NCI-H69 (cell line): ENCODE results near the gene CDX1.

Experiments
- DNase-seq: peaks from one replicate; lab custom pipeline; 2025; lab: John Stamatoyannopoulos, UW

Gene CDX1

DNA sequence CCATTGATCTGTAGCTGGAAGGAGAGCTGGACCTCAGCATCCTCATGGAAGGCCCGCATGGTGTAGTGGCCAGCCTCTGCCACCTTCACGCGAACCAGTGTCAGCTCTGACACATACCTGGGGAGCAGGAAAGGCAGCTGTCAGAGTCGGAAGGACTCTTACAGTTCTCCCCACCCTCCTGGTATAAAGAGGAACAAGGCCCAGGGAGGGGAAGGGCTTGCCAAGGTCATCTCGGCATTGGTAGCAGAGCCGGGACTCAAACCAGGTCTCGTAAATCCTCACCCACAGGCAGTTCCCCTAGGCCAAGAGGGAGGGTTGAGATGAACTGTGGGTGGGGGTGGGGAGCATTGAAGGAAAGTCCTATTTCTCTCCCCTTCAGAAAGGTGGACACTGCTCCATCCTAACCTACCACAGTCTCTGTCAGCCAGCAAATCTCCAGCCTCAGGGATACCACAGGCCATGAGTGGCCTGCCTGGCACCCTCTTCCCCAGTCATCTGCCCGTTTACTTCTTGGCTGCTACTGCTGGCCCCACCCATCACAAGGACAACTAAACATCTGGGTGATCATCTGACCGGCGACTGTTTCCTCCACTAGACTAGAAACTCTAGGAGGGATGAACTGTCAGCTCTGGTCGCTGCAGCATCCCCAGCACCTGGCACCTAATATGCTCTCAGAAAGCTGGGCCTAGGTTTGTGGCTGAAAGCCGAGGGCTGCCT lies 34.4 kb upstream of the CDX1 start:
- DNase-seq: no peak

DNA sequence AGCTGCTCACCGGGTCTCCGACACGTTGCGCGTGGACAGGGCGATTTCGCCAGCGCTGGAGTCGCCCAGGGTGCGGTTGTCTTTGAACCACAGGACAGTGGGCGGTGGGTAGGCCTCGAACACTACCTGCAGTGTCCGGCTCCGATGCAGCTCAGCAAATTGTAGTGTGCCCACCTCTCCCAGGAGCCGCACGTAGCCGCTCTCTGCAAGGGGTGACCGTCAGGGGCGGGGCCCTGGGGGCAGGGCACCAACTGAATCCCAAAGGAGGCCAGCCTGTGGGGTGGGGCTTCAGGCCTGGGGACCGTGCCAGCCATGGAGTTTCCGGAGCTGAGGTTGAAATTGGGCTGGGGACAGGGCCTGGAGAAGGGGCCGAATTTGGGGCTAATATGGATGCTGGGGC lies 33.8 kb upstream of the CDX1 start:
- DNase-seq: no peak

GRCh38 chr5:150133581-150134197 lies 32.9 kb upstream of the CDX1 start:
- DNase-seq: no peak

DNA sequence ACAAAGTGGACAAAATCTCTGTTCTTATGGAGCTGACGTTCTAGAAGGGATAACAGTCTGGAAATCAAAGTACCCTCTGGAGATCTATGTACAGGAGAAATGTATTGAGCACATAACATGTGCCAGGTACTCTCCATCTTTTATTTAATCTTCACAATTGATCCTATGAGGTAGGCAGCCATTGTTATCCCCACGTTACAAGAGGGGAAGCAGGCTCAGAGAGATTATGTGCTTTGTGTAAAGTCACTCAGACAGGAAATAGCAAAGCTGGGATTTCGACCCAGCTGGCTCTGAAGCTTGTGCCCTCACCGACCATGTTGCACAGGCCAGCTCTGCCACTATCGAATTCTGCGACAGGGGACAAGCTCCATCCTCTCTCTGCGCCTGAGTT lies 32.4 kb upstream of the CDX1 start:
- DNase-seq: no peak

GRCh38 chr5:150135557-150136304 lies 30.8 kb upstream of the CDX1 start:
- no peak for DNase-seq

DNA sequence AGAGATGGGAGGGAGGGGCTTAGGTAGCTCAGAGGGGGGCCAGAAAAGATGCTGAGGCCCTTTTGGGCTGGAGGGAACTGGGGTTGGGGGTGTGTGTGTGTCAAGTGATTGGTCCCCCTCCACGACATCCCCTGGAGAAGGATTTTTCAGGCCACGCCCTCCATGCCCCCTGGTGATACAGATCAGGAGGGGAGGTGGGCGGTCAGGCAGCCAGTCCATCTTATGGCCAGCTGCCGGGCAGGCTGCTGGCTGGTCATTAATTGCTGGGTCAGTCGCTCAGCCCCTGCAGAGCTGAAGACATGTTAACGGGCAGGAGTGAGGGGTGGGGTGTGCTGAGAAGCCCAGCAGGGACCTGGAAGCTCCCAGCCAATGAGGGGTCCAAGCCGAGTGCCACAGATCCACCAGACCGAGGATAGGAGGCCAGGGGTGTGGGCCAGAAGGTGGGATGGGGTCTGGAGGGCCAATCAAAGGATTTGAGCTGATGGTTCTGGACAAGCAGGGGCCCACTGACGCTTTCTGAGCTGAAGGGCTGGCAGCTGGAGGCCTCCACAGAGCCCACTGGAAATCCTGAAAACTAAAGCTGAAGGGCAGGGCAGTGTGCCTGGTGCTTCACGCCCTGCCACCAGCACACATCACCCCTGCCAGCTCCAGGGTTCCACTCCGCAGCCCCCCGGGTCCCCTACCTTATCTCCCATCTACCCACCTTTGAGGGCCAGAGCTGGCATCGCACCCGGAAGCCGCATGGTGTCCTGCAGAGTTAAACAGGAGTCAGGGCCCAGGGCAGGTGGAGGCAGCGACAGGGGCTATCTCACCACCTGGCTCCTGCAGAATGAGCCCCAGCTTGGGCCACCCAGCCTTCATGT lies 30.0 kb upstream of the CDX1 start:
- no peak for DNase-seq

GRCh38 chr5:150137168-150137957 lies 29.2 kb upstream of the CDX1 start:
- no peak for DNase-seq

DNA sequence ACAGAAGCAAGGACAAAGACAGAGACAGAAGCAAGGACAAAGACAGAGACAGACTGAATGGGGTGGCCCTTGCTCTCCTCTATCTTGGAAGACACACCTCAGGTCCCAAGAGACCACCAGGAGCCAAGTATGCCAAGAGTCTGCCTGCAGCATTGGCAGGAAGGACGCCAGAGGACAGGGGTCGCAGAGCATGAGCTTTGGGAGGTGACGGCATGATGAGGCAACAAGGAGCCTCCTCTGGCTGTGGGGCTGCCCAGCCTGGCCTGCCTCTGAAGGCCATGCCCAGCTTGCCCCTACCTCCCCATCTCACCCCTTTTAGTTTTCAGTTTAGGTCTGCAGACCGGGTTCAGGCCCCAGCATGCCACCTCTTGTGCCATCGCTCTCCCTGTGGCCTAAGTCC lies 28.6 kb upstream of the CDX1 start:
- DNase-seq: peak; percentile 15

DNA sequence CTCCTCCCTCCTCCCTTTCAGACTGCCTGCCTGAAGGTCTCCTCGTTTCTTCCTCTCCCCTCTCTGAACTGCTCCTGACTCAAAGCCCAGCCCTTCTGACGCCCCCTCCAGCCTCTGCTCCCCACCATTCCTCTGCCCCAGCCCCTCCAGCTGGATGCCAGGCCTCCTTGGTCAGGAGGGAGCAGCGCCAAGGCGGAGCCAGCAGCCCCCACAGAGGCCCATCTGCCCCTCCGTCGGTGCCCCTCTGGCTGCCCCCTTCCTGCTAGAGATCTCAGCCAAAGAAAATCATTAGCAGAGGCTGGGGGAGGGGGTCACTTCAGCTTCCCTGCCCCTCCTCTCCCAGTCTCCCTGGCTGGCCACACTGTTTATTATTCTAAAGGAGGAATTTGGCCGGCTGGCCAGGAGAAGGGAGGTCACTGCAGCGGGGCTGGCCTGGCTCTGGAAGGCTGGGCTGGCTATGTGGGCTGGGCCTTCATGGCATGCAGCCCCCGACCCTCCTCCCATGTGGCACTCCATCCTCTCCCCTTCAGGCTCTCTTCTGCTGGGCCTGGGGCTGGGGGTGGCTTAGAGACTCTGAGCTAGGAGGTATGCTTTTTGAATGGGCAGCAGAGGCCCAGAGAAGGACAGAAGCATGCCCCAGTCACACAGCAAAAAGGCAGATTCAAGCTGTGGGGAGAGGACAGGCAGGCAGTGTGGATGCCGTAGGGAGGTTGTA lies 27.9 kb upstream of the CDX1 start:
- DNase-seq: no peak

GRCh38 chr5:150139334-150139733 lies 27.2 kb upstream of the CDX1 start:
- no peak for DNase-seq

DNA sequence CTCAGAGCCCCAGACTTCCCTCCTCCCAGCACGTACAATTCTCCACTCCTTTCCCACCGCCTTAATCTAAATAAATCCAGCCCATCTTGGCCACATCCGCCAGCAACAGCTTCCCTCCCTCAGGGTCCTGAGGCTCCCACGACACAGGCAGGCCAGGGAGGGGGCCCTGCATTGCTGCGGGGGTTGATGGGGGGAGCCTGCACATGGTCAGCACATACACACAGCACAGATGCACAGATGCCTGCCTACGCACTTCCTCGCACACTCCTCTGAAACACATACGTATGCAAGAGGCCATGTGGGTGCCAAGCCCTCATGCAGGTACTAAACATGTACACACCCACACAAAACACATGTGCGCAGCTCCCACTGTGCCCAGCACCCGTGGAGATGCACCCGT lies 25.7 kb upstream of the CDX1 start:
- DNase-seq: no peak

- DNase-seq: no peak
Measured at GRCh38 chr5:150141544-150142184, 24.9 kb upstream of the CDX1 start.

DNA sequence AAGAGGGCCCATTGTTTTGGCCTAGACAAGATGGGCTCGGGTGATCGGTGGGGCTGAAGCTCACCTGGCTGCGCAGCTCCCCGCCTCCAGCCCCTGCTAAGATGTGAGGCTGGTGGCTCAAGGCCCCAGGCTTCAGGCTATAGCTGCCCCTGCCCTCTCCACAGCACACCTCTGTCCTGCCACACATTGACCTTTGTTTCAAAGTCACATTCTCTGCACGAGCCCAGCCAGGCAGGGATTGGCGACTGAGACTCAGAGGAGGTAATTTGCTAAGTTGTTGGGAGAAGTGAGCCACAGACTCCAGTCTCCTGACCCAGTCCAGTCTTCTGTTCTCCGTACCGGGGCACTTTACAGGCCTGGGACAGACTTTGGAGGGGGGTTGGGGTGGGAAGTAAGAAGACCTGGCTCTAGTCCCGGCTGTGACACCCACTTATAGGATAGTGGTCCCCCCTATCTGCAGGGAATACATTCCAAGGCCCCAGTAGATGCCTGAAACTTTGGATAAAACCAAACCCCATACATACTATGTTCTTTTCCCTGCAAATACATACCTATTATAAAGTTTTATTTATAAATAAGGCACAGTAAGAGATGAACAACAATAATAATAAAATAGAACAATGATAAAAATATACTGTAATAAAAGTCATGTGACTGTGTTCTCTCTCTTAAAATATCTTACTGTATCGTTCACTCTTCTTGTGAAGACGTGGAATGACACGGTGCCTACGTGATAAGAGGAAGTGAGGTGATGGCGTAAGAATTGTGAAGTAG lies 24.2 kb upstream of the CDX1 start:
- DNase-seq: no peak

DNA sequence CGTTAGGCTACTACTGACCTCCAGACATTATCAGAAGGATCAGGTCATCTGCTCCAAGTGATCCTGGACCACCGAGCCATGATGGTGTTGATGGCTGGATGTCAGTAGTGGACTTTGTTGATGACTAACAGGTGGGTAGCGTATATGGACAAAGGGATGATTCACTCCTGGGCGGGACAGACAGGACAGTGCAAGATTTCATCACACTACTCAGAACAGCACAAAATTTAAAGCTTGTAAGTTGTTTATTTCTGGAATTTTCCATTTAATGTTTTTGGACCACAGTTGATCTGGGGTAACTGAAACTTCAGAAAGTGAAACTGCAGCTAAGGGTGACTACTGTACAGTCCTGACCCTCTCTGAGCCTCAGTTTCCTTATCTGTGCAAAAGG lies 23.6 kb upstream of the CDX1 start:
- DNase-seq: no peak

GRCh38 chr5:150143350-150144245 lies 23.0 kb upstream of the CDX1 start:
- no peak for DNase-seq

DNA sequence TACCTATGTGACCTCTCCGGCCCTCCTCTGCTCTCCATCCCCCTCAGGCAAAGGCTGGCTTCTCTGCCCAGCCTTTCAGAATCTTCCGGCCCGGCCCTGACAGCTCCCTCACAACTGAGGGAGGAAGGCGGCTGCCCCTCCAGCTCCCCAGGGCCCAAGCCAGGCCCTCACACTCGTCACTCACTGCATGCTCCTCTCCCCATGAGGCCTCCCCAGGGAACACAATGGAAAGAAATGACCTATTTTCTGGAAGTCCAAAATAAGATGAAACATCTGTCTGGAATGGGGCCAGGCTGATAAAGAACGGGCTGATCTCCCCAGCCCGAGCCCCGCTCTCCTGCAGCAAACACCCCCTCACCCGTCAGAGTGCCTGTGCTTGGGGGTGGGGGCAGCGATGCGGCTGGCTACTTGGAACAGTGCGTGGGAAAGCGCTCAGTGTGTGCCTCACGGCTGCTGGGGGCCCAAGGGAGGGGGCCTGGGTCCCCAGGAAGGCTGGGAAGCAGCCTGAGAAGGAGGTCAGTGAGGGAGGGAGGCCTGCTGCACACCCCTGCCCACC lies 22.3 kb upstream of the CDX1 start:
- DNase-seq: no peak

GRCh38 chr5:150144879-150145278 lies 21.7 kb upstream of the CDX1 start:
- DNase-seq: no peak

GRCh38 chr5:150146235-150146634 lies 20.3 kb upstream of the CDX1 start:
- no peak for DNase-seq
